Progenitor cell of endocrine pancreas (in vitro differentiated cells): Measurements from ENCODE around the gene MKNK1. TPM values are rescaled to one million over a fixed set of nuclear protein-coding genes. Genes with fewer than 3 reads are reported as not detected.

Experiments
- DNase-seq: peaks from one replicate; pipeline ENCODE4 v3.0.0; 2021; ENCODE audit warnings: low spot score; ENCODE audit not compliant: unreplicated experiment
- H3K27ac Mint-ChIP-seq: 2 replicates; pipeline ENCODE4 v1.8.0; 2021; ENCODE audit warnings: mild to moderate bottlenecking, moderate library complexity, mixed read lengths
- H3K27me3 Mint-ChIP-seq: 2 replicates; pipeline ENCODE4 v1.8.0; 2021; ENCODE audit warnings: mixed read lengths
- H3K36me3 Mint-ChIP-seq: 2 replicates; pipeline ENCODE4 v1.8.0; 2022; ENCODE audit warnings: mixed read lengths; ENCODE audit not compliant: insufficient read depth
- H3K4me1 Mint-ChIP-seq: 2 replicates; pipeline ENCODE4 v1.8.0; 2021; ENCODE audit warnings: low read depth, mixed read lengths
- H3K4me3 Mint-ChIP-seq: 2 replicates; pipeline ENCODE4 v1.8.0; 2021; ENCODE audit warnings: low read depth, mild to moderate bottlenecking, moderate library complexity, mixed read lengths
- H3K9me3 Mint-ChIP-seq: 2 replicates; pipeline ENCODE4 v1.8.0; 2021; ENCODE audit warnings: low read depth, mixed read lengths
- total RNA-seq: library from RNA; stranded (reverse); gene quantifications from 2 replicates; pipeline ENCODE4 v1.2.1, GENCODE V29; 2021
- TF ChIP-seq, protein P1 (sequence below): fragments of 200-600 bp; sonication (generic); IDR thresholded peaks from one replicate; pipeline ENCODE4 v1.5.0; 2021; ENCODE audit warnings: antibody characterized with exemption, mild to moderate bottlenecking; ENCODE audit not compliant: unreplicated experiment

MKNK1 gene
- total RNA-seq, 1 donor from 2014 or later: 29.3 TPM

DNA sequence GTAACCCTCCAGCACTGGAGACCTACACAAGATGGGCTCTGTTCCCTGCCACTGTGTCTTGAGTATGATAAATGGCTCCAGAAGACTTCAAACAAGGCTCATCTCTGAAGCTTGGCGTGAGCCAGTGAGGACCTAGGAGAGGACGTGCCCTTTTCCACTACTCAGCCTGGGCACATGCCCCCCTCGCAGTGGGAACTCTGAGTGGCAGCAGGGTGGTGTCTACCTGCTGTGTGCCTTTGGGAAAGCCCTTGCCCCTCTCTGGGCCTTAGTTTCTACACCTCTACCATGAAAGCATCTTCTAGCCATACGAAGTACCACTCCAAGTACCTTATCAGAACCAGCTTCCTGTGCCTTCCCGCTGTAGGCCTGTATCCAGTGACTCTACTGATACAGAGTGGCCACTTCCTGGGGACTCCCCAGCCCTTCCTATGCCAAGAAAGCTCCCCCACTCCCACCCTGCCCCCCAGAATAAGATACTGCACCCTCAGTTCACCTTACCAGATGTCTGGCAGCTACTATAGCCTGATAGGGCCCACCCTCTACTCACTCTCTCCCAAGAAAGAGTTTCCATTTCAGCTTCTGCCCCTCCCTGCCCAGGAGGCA lies 15.7 kb upstream of the MKNK1 start:
- TF ChIP-seq, protein P1, sequence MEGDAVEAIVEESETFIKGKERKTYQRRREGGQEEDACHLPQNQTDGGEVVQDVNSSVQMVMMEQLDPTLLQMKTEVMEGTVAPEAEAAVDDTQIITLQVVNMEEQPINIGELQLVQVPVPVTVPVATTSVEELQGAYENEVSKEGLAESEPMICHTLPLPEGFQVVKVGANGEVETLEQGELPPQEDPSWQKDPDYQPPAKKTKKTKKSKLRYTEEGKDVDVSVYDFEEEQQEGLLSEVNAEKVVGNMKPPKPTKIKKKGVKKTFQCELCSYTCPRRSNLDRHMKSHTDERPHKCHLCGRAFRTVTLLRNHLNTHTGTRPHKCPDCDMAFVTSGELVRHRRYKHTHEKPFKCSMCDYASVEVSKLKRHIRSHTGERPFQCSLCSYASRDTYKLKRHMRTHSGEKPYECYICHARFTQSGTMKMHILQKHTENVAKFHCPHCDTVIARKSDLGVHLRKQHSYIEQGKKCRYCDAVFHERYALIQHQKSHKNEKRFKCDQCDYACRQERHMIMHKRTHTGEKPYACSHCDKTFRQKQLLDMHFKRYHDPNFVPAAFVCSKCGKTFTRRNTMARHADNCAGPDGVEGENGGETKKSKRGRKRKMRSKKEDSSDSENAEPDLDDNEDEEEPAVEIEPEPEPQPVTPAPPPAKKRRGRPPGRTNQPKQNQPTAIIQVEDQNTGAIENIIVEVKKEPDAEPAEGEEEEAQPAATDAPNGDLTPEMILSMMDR: no peak
- DNase-seq: no peak
- peaks cover 16% of the 10 kb centered on the region for H3K27me3 Mint-ChIP-seq
- peaks cover 19% of the 10 kb centered on the region for H3K4me1 Mint-ChIP-seq
- no peaks in the 10 kb centered on the region for H3K36me3 Mint-ChIP-seq
- no peaks in the 10 kb centered on the region for H3K9me3 Mint-ChIP-seq
- no peak overlapping the region for H3K27ac Mint-ChIP-seq
- no peak overlapping the region for H3K4me3 Mint-ChIP-seq

DNA sequence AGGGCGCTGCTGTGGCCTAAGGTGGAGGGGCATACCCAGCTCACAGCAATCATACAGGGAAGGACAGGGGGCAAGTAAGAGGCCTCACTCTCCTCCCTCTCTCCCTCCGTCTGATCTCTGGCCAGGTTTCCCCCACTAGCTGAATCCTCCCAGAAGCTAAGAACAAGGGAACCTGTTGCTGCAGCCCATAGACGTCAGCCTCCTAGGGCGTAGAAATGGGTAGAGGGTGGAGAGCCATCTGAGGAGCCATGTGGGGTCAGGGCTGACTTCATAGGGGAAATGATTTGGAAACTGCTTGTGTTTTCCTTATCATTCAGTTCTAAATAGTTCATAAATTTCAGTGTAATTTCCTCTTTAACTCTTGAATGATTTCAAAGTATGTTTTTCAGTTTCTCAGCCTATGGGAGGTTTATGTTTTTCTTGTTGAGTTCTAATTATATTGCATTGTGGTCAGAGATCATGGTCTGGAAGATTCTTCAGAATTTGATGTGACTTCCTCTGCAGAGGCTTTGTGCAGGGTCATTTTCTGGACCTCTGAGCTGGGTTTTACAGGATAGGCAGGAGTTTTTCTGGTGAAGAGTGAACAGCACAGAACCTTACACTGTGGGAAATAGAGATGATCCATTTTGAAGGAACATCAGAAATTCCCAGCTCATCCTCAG lies 14.8 kb upstream of the MKNK1 start:
- no peak for DNase-seq
- Mint-ChIP-seq H3K27me3 (peaks cover 16% of the 10 kb centered on the region), H3K9me3 (no peaks in the 10 kb centered on the region), H3K36me3 (no peaks in the 10 kb centered on the region), H3K27ac (no peak overlapping the region), H3K4me1 (peaks cover 19% of the 10 kb centered on the region), H3K4me3 (no peak overlapping the region)
- TF ChIP-seq, protein P1: no peak

DNA sequence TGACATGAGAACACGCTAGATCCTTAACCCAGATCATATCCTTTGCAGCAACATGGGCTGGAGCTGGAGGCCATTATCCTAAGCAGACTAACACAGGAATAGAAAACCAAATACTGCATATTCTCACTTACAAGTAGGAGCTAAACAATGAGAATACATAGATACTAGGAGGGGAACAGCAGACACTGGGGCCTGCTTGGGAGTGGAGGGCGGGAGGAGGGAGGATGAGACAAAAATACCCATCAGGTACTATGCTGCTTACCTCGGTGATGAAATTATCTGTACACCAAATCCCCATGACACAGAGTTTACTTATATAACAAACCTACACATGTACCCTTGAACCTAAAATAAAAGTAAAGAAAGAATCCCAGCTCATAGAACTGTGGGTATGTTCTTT lies 13.8 kb upstream of the MKNK1 start:
- H3K36me3 Mint-ChIP-seq: no peaks in the 10 kb centered on the region
- H3K4me3 Mint-ChIP-seq: peak overlapping the region; percentile 84

DNA sequence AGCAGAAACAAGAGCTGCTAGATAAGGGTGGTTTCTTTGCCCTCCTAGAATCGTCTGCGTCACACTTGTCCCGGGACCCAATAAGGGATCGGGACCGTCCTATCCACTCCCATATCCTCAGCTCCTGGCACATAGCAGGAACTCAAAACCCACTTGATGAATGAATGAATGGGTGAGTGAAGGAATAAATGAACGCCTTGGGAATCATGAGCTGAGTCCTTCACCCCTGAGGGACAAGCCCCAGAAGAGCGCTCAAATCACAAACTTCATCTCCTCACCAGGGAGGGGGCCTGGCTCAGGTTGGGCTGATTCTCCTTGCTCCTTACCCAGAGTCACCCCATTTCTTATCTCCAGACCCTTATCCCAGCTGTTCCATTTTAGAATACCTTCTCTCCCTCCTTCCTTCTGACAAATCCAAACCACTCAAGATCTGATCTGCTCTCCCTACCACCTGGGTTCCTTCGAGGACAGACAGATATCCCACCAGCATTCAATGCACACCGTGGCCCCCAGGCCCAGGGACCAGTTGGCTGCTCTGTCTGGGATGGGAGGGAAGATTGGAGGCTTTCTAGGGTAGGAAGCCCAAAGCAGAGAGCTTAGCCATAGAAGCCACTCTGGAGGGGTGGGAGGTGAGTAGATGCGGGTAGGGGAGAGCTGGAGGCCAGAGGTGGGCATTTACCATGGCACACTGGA lies 13.2 kb upstream of the MKNK1 start:
- Mint-ChIP-seq H3K27ac (peak overlapping the region; percentile 89), H3K4me1 (peaks cover 20% of the 10 kb centered on the region), H3K4me3 (peak overlapping the region; percentile 84), H3K36me3 (no peaks in the 10 kb centered on the region), H3K9me3 (no peaks in the 10 kb centered on the region), H3K27me3 (peaks cover 16% of the 10 kb centered on the region)
- DNase-seq: no peak
- TF ChIP-seq, protein P1: no peak

More for the DNA sequence above, 13.8 kb upstream of the MKNK1 start:
- TF ChIP-seq, protein P1: no peak
- Mint-ChIP-seq H3K27ac (no peak overlapping the region), H3K4me1 (peaks cover 20% of the 10 kb centered on the region), H3K9me3 (no peaks in the 10 kb centered on the region), H3K27me3 (peaks cover 16% of the 10 kb centered on the region)
- no peak for DNase-seq

DNA sequence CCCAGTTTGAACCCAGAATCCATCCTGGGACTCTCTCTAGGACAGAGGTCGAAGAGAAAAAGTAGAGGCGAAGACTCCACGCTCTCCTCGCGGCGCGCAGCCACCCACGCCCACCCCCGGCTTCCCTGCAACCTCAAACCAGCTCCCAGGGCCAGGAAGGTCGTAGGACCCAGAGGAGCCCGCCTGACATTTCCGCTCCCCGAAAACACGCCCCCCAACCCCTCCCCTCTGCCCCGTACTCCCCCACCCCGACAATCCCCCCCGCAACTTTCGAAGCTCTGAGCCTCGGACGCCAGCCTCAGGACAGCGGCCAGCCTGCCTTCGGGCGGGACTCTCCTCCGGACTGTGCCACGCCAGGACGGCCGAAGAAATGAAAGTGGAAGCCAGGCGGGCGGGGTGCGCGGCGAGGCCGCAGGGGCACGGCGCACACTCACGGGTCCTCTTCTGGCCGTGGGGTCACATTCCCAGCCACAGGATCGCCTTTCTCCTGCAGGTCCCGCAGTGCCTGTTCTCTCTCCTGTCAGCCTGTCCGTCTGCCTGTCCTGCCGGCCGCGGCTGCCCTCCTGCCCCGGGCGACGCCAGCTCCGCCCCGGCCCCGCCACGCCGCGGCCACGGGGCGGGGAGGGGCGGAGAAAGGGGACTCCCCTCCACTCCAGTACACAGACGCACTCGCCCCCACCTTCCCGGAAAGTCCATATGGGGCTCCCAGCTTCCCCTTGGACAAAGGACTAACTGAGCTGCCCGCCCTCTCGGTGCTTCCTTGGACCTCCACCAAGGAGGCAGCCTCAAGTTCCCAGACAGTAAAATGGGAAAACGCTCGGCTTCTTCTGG lies 12.4 kb upstream of the MKNK1 start, which contains the start of gene MOB3C:
TSS of gene MOB3C (minus strand) at position 535 of the 831 bp plus-strand sequence. CDS start 3,490 bp downstream, outside the sequence.
- TF ChIP-seq, protein P1: no peak
- Mint-ChIP-seq H3K27me3 (peaks cover 16% of the 10 kb centered on the region), H3K36me3 (no peaks in the 10 kb centered on the region), H3K4me3 (peak within 1 kb of the TSS; percentile 84), H3K9me3 (no peaks in the 10 kb centered on the region), H3K27ac (peak within 1 kb of the TSS; percentile 89), H3K4me1 (peaks cover 20% of the 10 kb centered on the region)
- DNase-seq: peak; percentile 37
